A673 (cell line): Measurements from ENCODE around the gene PER3.

Source experiments
- EZH2 ChIP-seq: fragments of 200-600 bp; sonication (generic); IDR thresholded peaks from 2 replicates; pipeline ENCODE4 v1.6.1; 2017; ENCODE audit warnings: borderline replicate concordance, low read depth, mild to moderate bottlenecking, mixed read lengths, antibody characterized with exemption, low read length; ENCODE audit not compliant: poor library complexity, severe bottlenecking
- TF ChIP-seq, protein P1 (sequence below): fragments of 300-800, 200-600 bp; sonication (generic); conservative IDR thresholded peaks from 2 replicates; pipeline ENCODE4 v1.5.1; 2017; ENCODE audit warnings: low read depth, mild to moderate bottlenecking, antibody characterized with exemption, low read length, moderate library complexity, mixed read lengths

DNA sequence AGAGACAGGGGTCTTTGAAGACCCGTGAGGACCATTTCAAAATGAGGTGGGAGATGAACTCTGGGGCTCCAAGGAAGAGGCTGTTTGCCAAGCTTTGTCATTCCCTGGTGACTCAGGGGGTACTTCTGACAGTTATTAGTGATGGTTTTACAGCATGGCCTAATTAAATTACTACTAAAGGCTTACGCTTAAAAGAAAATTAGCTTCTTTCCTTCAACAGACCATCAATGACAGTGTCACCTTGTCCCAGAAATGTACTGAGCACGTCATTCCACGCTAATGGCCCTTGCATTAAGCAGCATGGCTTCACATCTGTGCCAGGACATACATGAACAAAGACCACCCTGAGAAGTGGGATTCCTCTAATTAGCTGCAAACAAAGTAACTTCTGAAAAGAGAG is 73.9 kb downstream of the PER3 start:
- TF ChIP-seq, protein P1, sequence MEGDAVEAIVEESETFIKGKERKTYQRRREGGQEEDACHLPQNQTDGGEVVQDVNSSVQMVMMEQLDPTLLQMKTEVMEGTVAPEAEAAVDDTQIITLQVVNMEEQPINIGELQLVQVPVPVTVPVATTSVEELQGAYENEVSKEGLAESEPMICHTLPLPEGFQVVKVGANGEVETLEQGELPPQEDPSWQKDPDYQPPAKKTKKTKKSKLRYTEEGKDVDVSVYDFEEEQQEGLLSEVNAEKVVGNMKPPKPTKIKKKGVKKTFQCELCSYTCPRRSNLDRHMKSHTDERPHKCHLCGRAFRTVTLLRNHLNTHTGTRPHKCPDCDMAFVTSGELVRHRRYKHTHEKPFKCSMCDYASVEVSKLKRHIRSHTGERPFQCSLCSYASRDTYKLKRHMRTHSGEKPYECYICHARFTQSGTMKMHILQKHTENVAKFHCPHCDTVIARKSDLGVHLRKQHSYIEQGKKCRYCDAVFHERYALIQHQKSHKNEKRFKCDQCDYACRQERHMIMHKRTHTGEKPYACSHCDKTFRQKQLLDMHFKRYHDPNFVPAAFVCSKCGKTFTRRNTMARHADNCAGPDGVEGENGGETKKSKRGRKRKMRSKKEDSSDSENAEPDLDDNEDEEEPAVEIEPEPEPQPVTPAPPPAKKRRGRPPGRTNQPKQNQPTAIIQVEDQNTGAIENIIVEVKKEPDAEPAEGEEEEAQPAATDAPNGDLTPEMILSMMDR, result no peak
- no peak for TF ChIP-seq EZH2
